NCI-H748 (cell line): ENCODE results near the gene TRMT11.

Experiments used
- DNase-seq: peaks from one replicate; lab custom pipeline; 2025; ENCODE audit not compliant: unreplicated experiment; lab: John Stamatoyannopoulos, UW

TRMT11 gene

DNA sequence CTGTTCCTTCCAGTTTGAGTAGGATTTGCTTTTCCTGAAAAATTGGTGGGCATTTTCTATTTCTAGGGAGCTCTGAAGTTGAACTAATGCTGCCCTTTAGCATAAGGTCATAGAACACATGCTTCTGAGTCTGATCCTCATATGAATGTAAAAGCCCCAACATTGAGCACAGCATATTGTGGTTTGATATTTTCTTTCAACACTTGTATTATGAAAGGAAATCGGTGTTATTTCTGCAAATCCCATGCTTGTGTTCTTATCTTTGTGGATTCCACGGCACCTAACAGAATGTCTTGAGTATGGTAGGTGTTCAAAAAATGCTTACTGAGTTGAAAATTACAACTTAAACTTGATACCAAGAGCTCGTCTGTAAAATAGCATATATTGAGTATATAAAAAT, 85.8 kb downstream of the TRMT11 start:
- no peak for DNase-seq

DNA sequence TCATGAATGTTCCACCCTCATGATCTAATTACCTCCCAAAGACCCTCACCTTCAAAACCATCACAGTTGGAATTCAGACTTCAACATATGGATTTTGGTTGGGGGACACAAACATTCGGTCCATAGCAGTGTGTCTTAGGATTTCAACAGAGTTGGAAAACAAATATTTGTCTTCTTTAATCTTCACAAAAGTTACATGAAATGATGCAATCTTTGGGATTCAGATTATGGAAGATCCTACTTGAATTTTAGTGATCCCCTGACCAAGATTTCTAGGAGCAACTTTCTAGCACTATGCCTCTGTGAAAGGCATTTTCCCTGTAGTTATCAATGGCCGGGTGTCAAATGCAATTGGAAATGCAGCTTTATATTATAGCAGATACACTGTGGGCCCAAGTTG, 86.5 kb downstream of the TRMT11 start:
- no peak for DNase-seq

DNA sequence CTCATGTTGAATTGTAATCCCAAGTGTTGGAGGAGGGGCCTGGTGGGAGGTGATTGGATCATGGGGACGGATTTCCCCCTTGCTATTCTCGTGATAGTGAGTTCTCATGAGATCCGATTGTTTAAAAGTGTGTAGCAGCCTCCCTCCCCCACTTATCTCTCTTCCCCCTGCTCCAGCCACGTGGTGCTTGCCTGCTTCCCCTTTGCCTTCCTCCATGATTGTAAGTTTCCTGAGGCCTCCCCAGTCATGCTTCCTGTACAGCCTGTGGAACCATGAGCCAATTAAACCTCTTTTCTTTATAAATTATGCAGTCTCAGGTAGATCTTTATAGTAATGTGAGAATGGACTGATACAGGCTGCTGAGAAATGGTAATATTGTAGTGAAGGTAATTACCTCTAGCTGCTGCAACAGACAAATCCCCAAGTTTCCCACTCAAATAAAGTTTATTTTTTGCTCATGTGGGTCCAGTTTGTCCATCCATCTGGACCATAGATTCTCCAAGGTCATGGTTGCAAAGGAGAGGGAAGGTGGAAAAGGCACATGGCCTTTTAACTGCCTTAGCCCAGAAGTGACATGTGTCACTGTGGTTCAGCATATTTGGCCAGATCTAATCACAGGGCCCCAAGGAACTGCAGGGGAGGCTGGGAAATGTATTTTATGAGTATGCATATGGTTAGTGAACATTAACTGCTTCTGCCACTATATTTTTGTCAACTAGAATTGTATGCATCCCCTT, 89.2 kb downstream of the TRMT11 start:
- DNase-seq, result no peak

DNA sequence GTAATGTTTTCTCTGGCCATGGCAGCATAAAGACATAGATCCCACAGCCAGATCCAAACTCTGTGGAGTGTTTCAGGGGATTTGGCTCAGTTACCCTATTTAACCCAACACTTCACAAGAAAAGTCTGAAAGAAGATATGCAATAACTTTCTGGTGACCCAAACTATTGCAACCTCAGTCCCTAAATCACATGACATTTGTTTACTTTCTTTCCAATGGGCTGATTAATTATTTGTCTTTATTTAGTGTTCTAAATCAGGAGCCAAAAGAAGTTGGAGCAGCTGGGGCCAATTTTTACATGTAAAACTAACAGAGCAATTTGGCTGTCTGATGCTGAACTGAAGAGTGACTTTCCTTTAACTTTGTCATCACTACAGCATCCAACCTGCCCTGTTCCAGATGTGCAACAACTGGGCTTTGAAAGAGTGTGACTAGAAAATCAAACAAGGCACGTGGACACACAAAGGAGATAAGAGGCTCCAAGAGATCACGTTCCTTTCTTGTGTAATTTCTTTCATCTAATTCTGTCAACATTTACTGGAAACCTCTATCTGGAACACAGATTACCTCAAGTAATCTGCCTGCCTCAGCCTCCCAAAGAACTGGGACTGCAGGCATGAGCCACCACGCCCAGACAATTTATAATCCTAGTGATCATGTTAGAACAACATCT, 90.8 kb downstream of the TRMT11 start:
- DNase-seq, result no peak

DNA sequence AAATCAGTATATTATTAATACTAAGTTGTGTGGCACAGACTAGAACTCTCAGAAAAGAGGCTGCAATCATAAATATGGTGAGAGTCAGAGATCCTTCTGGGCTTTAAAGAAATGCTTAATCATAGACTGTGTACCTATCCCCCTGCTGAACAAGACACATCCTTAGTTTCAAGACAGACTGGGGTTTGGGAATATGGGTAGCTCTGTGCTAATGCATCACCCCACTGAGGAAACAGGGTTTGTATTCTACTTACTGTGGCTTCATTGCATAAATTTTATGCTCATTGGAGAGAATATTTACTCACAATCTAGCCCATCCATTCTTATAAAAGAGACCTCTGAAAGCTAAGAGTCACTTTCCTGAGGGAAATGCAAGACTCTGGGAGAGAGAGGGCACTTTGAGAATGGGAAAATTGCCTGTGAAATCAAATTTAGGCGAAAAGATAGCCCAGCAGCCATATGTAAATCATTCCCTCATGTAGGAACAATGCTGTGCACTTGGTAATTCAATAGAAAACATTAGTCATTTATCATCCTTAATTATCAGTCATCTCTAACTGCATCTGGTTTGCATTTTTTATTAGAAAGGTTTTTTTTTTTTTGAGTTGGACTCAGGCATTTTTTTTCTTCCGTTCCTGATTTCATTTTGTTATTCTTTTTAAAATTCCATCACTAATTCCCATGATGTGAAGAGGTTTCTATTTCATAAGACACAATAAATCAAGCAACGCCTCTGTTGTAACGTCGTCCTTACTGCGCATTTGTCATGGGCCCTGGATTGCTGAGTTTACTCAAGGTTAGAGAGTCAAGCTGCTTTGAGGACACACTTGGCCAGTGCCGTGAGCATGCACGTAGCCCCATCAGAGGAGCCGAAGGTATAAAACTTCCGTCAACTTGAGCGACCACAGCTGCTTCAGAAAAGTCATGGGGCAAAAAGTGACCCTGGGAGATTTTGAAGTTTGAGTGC, 91.8 kb downstream of the TRMT11 start:
- no peak for DNase-seq

DNA sequence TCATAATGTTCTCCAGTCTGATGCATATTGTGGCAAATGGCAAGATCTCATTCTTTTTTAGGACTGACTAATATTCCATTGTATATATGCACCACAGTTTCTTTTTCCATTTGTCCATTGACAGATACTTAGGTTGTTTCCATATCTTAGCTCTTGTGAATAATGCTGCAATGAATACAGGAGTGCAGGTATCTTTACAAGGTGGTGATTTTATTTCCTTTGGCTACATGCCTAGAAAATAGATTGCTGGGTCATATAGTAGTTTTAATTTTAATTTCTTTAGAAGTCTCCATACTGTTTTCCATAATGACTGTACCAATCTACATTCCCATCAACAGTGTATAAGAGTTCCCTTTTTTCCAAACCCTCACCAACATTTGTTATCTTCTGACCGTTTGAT, 97.5 kb downstream of the TRMT11 start:
- no peak for DNase-seq

DNA sequence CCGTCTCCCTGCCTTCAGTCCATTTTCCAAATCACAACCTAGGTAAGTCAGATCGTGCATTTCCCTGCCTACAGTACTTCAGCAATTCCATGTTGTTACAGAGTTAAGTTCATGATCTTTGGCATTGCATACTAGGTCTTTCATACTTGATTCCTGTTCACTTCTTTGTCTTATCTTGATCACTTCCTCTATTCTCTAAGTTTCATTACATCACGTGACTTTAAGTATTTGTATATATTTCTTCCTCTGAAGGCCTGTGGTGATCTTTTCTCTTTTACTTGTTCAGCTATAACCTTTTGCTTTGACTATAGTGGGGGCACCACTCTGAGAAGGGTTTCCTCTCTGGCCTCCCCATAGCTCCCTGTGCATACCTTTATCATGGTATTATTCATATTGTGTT, 100.2 kb downstream of the TRMT11 start:
- no peak for DNase-seq
